Midbrain (tissue), 1 donor: ENCODE measurements around the gene XRCC6.
"Not testable (repeated sequence)": the region's sequence is repeated elsewhere in the genome, so short reads cannot be mapped to it uniquely, and the experiment has no call there.

Experiments used
- DNase-seq: peaks from one replicate; lab custom pipeline; 2025; lab: John Stamatoyannopoulos, UW

The XRCC6 gene

DNA sequence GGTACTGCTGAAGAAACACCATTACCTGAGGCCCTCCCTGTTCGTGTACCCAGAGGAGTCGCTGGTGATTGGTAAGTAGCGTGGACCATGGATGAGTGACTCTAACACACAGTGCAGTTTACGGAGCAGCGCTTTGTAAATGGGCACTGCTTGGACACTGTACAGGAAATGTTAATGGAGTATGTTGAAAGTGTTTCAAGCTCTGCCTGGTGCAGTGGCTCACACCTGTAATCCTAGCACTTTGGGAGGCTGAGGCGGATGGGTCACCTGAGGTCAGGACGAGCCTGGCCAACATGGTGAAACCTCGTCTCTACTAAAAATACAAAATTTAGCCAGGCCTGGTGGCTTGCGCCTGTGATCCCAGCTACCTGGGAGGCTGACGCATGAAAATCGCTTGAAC is 29.7 kb downstream of the XRCC6 start:
- DNase-seq, result no peak

- DNase-seq, result no peak
Measured at GRCh38 chr22:41654322-41654721, 33.2 kb downstream of the XRCC6 start.

GRCh38 chr22:41656556-41656955 is 35.5 kb downstream of the XRCC6 start:
- no peak for DNase-seq

DNA sequence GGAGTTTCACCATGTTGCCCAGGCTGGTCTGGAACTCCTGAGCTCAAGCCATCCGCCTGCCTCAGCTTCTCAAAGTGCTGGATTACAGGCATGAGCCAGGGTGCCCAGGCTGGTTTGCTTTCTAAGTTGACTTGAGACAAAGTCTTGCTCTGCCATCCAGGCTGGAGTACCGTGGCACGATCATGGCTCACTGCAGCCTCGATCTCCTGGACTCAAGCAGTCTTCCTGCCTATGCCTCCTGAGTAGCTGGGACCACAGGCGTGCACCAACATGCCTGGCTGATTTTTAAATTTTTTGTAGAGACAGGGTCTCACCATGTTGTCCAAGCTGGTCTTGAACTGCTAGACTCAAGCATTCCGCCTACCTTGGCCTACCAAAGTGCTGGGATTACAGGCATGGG is 36.6 kb downstream of the XRCC6 start:
- no peak for DNase-seq

- no peak for DNase-seq
Measured at GRCh38 chr22:41658869-41659268, 37.8 kb downstream of the XRCC6 start.

- DNase-seq, result no peak
Measured at GRCh38 chr22:41659941-41660340, 38.8 kb downstream of the XRCC6 start.

DNA sequence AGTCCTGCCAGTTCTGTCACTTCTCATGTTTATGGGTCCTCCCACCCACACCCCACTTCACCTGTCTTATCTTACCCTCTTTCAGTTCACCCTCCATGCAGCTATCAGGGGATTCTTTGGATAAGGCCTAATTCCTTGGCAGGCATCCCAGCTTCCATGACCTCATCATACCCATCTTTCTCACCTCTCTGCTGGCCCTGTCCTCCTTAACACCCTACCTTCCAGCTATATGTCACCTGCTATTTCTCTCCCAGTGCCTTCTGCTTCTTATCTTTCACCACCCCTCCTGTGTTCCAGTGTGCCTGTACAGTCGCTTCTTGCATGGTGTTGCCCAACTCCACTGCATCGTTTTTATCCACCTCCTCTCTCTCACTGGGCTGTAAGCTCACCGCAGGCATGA is 39.3 kb downstream of the XRCC6 start:
- no peak for DNase-seq

GRCh38 chr22:41661088-41661487 is 40.0 kb downstream of the XRCC6 start:
- no peak for DNase-seq

DNA sequence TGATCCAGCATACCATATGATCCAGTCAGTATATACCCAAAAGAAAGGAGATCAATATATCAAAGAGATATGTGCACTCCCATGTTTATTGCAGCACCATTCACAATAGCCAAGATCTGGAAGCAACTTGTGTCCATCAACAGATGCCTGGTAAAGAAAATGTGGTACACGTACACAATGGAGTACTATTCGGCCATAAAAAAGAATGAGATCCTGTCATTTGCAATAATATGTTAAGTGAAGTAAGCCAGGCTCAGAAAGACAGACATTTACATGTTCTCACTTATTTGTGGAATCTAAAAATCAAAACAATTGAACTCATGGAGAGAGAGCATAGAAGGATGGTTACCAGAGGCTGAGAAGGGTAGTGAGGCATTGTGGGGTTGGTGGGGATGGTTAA is 40.6 kb downstream of the XRCC6 start:
- no peak for DNase-seq

DNA sequence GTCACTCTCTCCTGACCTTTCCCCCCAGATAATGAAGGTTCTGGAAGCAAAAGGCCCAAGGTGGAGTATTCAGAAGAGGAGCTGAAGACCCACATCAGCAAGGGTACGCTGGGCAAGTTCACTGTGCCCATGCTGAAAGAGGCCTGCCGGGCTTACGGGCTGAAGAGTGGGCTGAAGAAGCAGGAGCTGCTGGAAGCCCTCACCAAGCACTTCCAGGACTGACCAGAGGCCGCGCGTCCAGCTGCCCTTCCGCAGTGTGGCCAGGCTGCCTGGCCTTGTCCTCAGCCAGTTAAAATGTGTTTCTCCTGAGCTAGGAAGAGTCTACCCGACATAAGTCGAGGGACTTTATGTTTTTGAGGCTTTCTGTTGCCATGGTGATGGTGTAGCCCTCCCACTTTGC is 42.5 kb downstream of the XRCC6 start:
- not testable (repeated sequence) for DNase-seq

DNA sequence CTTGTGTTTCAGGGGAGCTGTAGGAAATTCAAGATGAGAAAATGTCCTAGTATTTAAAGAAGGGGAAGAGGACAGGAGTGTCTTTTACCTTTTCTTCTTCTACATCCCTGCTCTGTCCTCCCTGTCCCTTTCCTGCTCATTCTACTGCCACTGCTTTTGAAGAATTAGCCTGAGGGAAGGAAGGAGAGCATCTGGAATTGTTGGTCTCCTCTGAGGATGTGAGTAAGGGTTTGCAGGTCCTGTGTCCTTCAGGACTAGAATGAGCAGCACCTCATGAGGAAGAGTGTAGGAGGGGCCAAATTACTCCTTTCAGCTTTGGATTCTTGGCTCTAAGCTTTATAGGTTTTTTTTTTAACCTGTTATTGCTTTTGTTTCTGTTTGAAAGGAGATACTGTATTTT is 43.4 kb downstream of the XRCC6 start:
- no peak for DNase-seq

DNA sequence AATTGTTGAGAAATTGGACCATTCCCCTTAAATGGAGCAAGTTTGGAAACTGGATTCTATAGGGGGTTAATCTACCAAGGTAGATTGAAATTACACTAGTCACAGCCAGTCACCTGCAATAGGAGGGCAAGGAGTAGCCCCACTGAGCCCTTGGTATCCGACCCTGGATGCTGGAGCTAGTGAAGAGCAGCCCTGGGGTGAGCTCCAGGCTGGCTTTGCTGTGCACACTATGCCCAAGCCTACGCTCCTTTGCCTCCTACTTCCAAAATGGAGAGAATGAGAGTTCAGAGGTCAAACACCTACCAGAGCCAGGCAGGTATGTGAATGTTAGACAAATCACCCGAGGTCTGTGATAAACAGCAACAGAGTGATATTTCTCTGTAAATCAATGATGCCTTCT is 43.9 kb downstream of the XRCC6 start:
- no peak for DNase-seq

GRCh38 chr22:41668971-41669911 is 48.1 kb downstream of the XRCC6 start:
- DNase-seq, result no peak

GRCh38 chr22:41672096-41672495 is 51.0 kb downstream of the XRCC6 start:
- not testable (repeated sequence) for DNase-seq

DNA sequence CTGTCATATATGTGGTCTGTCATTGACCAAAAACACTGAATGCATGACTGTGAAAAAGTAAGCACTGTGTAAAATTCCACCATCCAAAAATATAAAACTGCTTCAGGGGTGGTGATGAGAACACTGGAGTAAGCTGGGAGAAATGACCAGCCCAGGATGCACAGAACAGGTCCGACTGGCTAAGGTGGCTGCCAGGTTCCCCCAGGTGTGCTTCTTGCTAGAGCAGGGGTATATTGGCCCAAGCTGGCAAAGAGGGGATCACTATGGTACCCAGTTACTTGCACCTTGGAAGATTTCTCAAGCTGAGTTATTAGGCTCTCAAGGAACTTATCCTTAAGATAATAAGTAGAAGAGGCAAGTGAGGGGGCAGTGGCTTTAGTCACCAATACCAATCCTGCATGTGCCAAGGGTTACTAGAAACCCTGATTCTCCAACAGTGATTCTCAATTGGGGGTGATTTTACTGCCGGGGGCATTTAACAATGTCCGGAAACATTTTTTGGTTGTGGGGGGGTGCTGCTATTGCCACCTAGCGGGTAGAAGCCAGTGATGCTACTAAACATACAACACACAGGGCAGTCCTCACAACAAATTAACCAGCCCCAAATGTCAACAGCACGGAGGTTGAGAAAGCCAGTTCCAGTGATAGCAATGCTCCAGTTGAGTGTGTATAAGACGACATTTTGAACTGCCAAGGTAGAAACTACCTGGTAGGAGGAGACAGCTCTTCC is 51.9 kb downstream of the XRCC6 start:
- DNase-seq, result no peak

- DNase-seq, result no peak
Measured at GRCh38 chr22:41674846-41675340, 53.8 kb downstream of the XRCC6 start.

DNA sequence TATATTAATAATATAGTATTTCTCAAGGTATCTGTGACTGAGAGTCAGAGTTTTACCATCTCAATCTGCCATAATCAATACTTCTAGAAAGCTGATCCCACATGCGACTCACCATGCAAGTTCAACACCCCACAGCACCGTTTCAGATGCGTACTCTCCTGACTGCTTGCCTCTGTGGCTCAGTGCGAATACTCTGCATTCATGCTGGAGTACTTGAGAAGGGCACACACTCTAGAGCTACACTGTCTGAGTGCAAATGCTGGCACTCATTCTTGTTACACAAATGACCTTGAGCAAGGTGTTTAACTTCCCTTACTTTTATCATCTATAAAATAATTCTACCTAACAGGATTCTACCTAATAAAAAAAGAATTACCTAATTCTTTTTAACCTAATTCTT is 55.0 kb downstream of the XRCC6 start:
- DNase-seq, result no peak

- no peak for DNase-seq
Measured at GRCh38 chr22:41681616-41682015, 60.5 kb downstream of the XRCC6 start.

- DNase-seq, result peak; percentile 86
Measured at GRCh38 chr22:41682033-41682807, 61.1 kb downstream of the XRCC6 start.

DNA sequence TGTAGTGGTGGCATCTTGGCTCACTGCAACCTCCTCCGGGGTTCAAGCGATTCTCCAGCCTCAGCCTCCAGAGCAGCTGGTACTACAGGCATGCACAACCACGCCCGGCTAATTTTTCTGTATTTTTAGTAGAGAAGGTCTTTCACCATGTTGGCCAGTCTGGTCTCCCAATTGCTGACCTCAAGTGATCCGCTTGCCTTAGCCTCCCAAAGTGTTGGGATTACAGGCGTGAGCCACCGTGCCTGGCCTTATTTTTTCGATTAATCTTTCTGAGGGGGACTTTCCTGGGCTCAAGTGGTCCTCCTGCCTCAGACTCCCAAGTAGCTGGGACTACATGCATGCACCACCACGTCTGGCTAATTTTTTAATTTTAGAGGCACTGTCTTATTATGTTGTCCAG is 62.0 kb downstream of the XRCC6 start:
- DNase-seq, result no peak

DNA sequence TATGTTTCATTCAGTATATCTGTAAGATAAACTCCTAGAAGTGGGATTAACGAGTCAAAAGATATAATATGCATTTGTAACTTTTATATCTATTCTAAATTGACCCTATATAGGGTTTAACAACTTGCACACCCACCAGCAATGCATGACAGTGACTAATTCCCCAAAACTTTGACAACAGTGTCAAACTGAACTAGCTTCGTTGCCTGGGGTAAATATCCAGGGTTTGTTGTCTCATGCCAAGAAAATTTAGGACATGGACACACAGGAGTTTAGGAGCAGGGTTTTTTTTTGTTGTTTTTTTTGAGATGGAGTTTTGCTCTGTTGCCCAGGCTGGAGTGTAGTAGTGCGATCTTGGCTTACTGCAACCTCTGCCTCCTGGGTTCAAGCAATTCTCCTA is 62.5 kb downstream of the XRCC6 start:
- DNase-seq, result no peak

DNA sequence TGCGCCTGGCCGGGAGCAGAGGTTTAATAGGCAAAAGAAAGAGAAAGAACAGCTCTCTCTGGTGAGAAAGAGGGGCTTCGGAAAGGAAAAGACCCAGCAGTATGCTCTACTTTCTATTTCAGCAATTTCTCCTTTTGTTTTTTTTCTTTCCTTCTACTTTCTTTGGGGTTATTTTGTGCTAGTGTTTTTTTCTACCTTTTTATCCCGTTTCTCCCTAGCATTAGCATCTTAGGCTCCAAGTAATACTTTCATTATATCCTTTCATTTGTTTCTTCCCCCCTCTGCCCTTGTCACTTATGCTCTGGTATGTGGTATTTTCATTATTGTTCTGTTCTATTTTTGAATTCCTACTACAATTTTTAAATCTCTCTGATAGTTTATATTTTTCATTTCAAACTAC is 63.1 kb downstream of the XRCC6 start:
- no peak for DNase-seq
